DMS 273 treated with DMSO at 0.1 percent for 48 hours (cell line): ENCODE measurements around the gene MVB12A.

ENCODE experiments used
- DNase-seq: peaks from one replicate; lab custom pipeline; 2025; lab: John Stamatoyannopoulos, UW

MVB12A gene

GRCh38 chr19:17419621-17420474, at the start of gene MVB12A:
MVB12A (plus strand) TSS chr19:17420047; CDS start chr19:17420136, 89 bp downstream.
- peak; percentile 97 for DNase-seq

GRCh38 chr19:17376935-17377600, 42.8 kb upstream of the MVB12A start, which contains the start of gene PLVAP:
PLVAP (minus strand) TSS chr19:17377342; CDS start chr19:17377288, 54 bp downstream.
- no peak for DNase-seq

GRCh38 chr19:17378271-17378670, 41.6 kb upstream of the MVB12A start:
- DNase-seq: no peak

GRCh38 chr19:17379221-17379631, 40.6 kb upstream of the MVB12A start:
- DNase-seq: no peak

- no peak for DNase-seq
Measured at GRCh38 chr19:17380426-17381138, 39.3 kb upstream of the MVB12A start.

GRCh38 chr19:17385878-17386611, 33.8 kb upstream of the MVB12A start:
- no peak for DNase-seq

GRCh38 chr19:17389288-17389687, 30.6 kb upstream of the MVB12A start:
- no peak for DNase-seq

- DNase-seq: no peak
Measured at GRCh38 chr19:17389957-17390664, 29.7 kb upstream of the MVB12A start.

- peak; percentile 83 for DNase-seq
Measured at GRCh38 chr19:17390665-17391370, 29.0 kb upstream of the MVB12A start.

GRCh38 chr19:17391371-17392151, 28.3 kb upstream of the MVB12A start:
- DNase-seq: no peak

- DNase-seq: no peak
Measured at GRCh38 chr19:17393002-17393401, 26.8 kb upstream of the MVB12A start.

- no peak for DNase-seq
Measured at GRCh38 chr19:17393914-17394313, 25.9 kb upstream of the MVB12A start, which contains the start of gene CCDC194. CCDC194 (minus strand) TSS chr19:17394196; CDS start chr19:17394158, 38 bp downstream.

GRCh38 chr19:17394891-17395415, 24.9 kb upstream of the MVB12A start:
- no peak for DNase-seq

- no peak for DNase-seq
Measured at GRCh38 chr19:17398902-17399527, 20.8 kb upstream of the MVB12A start.

- no peak for DNase-seq
Measured at GRCh38 chr19:17401628-17402027, 18.2 kb upstream of the MVB12A start.

- no peak for DNase-seq
Measured at GRCh38 chr19:17402982-17403855, 16.6 kb upstream of the MVB12A start.

- no peak for DNase-seq
Measured at GRCh38 chr19:17404015-17404414, 15.8 kb upstream of the MVB12A start.
